GM10266 (cell line): ENCODE data around the gene NEUROG1.
"Not testable (repeated sequence)": the region's sequence is repeated elsewhere in the genome, so short reads cannot be mapped to it uniquely, and the experiment has no call there.

Experiments
- DNase-seq: peaks from one replicate; pipeline ENCODE4 v3.0.0; 2012; ENCODE audit errors: extremely low spot score
- CTCF ChIP-seq: IDR thresholded peaks from 2 replicates; pipeline ENCODE4 v1.5.1; 2012; ENCODE audit warnings: mild to moderate bottlenecking, low read depth; ENCODE audit not compliant: control insufficient read depth, insufficient read depth; ENCODE audit errors: missing control alignments

The NEUROG1 gene

GRCh38 chr5:135502836-135503520 lies 32.8 kb downstream of the NEUROG1 start:
- DNase-seq, result no peak
- TF ChIP-seq CTCF, result no peak

GRCh38 chr5:135501965-135502364 lies 33.8 kb downstream of the NEUROG1 start:
- no peak for DNase-seq
- no peak for TF ChIP-seq CTCF

GRCh38 chr5:135498637-135498995 lies 37.1 kb downstream of the NEUROG1 start:
- DNase-seq, result no peak
- no peak for TF ChIP-seq CTCF

- no peak for DNase-seq
- TF ChIP-seq CTCF, result no peak
Measured at GRCh38 chr5:135497971-135498636, 37.7 kb downstream of the NEUROG1 start.

GRCh38 chr5:135495531-135495930 lies 40.2 kb downstream of the NEUROG1 start:
- DNase-seq, result not testable (repeated sequence)

GRCh38 chr5:135494196-135494595 lies 41.6 kb downstream of the NEUROG1 start:
- no peak for TF ChIP-seq CTCF
- DNase-seq, result no peak

- DNase-seq, result no peak
- TF ChIP-seq CTCF, result no peak
Measured at GRCh38 chr5:135493406-135494180, 42.2 kb downstream of the NEUROG1 start.
